HL-60 (cell line): ENCODE data around the gene FAF1.

ENCODE experiments used
- DNase-seq, 2 experiments: peaks; one replicate each; pipeline ENCODE4 v3.0.0-alpha.2; 2010 to 2020; ENCODE audit warnings: low read depth in 1 of 2, low spot score in 1 of 2
- H3K27ac ChIP-seq: fragments of 250-450 bp; sonication (Bioruptor Pico); replicated peaks from 2 replicates; pipeline ENCODE4 v1.5.1; 2020; ENCODE audit warnings: mild to moderate bottlenecking, moderate library complexity
- H3K27me3 ChIP-seq: fragments of 250-450 bp; sonication (Bioruptor Pico); 2 replicates; pipeline ENCODE4 v1.5.1; 2021; ENCODE audit warnings: mild to moderate bottlenecking, moderate library complexity; ENCODE audit not compliant: insufficient read depth, poor library complexity, severe bottlenecking
- H3K4me3 ChIP-seq: replicated peaks from 2 replicates; pipeline ENCODE4 v1.5.1; 2011; ENCODE audit warnings: mild to moderate bottlenecking, control low read depth, low read length; ENCODE audit not compliant: insufficient read depth
- CTCF ChIP-seq: IDR thresholded peaks from one replicate; pipeline ENCODE4 v1.5.1; 2011; ENCODE audit warnings: low read length, control low read depth, inconsistent platforms; ENCODE audit not compliant: insufficient read depth
- GABPA ChIP-seq: IDR thresholded peaks from 2 replicates; pipeline ENCODE4 v1.6.1; 2012; ENCODE audit warnings: low read depth
- POLR2AphosphoS5 ChIP-seq: IDR thresholded peaks from 2 replicates; pipeline ENCODE4 v1.6.1; 2012; ENCODE audit warnings: low read depth
- SPI1 ChIP-seq: IDR thresholded peaks from 2 replicates; pipeline ENCODE4 v1.6.1; 2012; ENCODE audit warnings: low read depth, mild to moderate bottlenecking, borderline replicate concordance
- TF ChIP-seq, protein P1 (sequence below): IDR thresholded peaks from 2 replicates; pipeline ENCODE4 v1.6.1; 2012; ENCODE audit warnings: low read depth; ENCODE audit not compliant: insufficient replicate concordance

Gene FAF1

GRCh38 chr1:50989694-50990093, 29.6 kb upstream of the FAF1 start:
- H3K4me3 ChIP-seq: no peak overlapping the region
- TF ChIP-seq CTCF (no peak), POLR2AphosphoS5 (no peak), GABPA (no peak), SPI1 (no peak)
- TF ChIP-seq, protein P1, sequence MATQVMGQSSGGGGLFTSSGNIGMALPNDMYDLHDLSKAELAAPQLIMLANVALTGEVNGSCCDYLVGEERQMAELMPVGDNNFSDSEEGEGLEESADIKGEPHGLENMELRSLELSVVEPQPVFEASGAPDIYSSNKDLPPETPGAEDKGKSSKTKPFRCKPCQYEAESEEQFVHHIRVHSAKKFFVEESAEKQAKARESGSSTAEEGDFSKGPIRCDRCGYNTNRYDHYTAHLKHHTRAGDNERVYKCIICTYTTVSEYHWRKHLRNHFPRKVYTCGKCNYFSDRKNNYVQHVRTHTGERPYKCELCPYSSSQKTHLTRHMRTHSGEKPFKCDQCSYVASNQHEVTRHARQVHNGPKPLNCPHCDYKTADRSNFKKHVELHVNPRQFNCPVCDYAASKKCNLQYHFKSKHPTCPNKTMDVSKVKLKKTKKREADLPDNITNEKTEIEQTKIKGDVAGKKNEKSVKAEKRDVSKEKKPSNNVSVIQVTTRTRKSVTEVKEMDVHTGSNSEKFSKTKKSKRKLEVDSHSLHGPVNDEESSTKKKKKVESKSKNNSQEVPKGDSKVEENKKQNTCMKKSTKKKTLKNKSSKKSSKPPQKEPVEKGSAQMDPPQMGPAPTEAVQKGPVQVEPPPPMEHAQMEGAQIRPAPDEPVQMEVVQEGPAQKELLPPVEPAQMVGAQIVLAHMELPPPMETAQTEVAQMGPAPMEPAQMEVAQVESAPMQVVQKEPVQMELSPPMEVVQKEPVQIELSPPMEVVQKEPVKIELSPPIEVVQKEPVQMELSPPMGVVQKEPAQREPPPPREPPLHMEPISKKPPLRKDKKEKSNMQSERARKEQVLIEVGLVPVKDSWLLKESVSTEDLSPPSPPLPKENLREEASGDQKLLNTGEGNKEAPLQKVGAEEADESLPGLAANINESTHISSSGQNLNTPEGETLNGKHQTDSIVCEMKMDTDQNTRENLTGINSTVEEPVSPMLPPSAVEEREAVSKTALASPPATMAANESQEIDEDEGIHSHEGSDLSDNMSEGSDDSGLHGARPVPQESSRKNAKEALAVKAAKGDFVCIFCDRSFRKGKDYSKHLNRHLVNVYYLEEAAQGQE: no peak
- no peak for DNase-seq

GRCh38 chr1:50986653-50987052, 26.6 kb upstream of the FAF1 start:
- no peak for DNase-seq
- TF ChIP-seq, protein P1: no peak
- TF ChIP-seq CTCF (no peak), GABPA (no peak), POLR2AphosphoS5 (no peak), SPI1 (no peak)
- H3K27ac ChIP-seq: no peak overlapping the region
- H3K27me3 ChIP-seq: no peaks in the 10 kb centered on the region
- no peak overlapping the region for H3K4me3 ChIP-seq

More at GRCh38 chr1:50989694-50990093, 29.6 kb upstream of the FAF1 start:
- Histone ChIP-seq H3K27ac (no peak overlapping the region), H3K27me3 (no peaks in the 10 kb centered on the region)

- DNase-seq: no peak
- Histone ChIP-seq H3K4me3 (no peak overlapping the region), H3K27ac (no peak overlapping the region), H3K27me3 (no peaks in the 10 kb centered on the region)
- TF ChIP-seq, protein P1: no peak
- TF ChIP-seq POLR2AphosphoS5: no peak
- TF ChIP-seq CTCF: no peak
- TF ChIP-seq GABPA: no peak
- no peak for TF ChIP-seq SPI1
These were observed 25.0 kb upstream of the FAF1 start for GRCh38 chr1:50985094-50985493.
